Left lung (tissue), 10 donors: ENCODE measurements around the gene CNNM4. TPM values are rescaled to one million over a fixed set of nuclear protein-coding genes. Genes with fewer than 3 reads are reported as not detected.

Experiments
- ATAC-seq: fragments of 200-7000 bp; cut with Tn5 transposase; one replicate; pipeline ENCODE4 v1.9.1; 2020; ENCODE audit warnings: moderate library complexity
- DNase-seq, 4 donors: peaks; one replicate each; pipeline ENCODE4 v3.0.0-alpha.2; 2013 to 2020
- H3K27ac ChIP-seq, 2 donors: fragments of 200-600 bp; sonication (generic) in 1 of 2; one replicate each; pipeline versions ENCODE4 v1.5.0 to v1.8.0; 2020 to 2021
- H3K27me3 ChIP-seq, 2 donors: fragments of 200-600 bp; sonication (generic) in 1 of 2; one replicate each; pipeline versions ENCODE4 v1.5.0 to v1.8.0; 2020 to 2021
- H3K36me3 ChIP-seq, 2 donors: fragments of 200-600 bp; sonication (generic) in 1 of 2; one replicate each; pipeline versions ENCODE4 v1.5.0 to v1.8.0; 2020 to 2021
- H3K4me1 ChIP-seq, 2 donors: fragments of 200-600 bp; one replicate each; pipeline ENCODE4 v1.8.0; 2021
- H3K4me3 ChIP-seq, 2 donors: fragments of 200-600 bp; sonication (generic) in 1 of 2; one replicate each; pipeline versions ENCODE4 v1.5.0 to v1.8.0; 2020 to 2021; ENCODE audit warnings: mild to moderate bottlenecking in 1 of 2
- H3K9me3 ChIP-seq, 2 donors: fragments of 200-600 bp; sonication (generic) in 1 of 2; one replicate each; pipeline versions ENCODE4 v1.5.0 to v1.8.0; 2020 to 2021
- intact Hi-C, 2 donors: fragments of 100-400 bp; cut with DNase I; formaldehyde crosslinking; loops; one replicate each; pipeline versions ENCODE4 v1.11.2 to v1.14.2; 2022
- polyA plus RNA-seq, 6 donors: library from polyadenylated mRNA; unstranded; fragments of 120-200 nt; gene quantifications; one replicate each; pipeline ENCODE4 v1.2.1, GENCODE V29; 2013; ENCODE audit not compliant: insufficient read length in 6 of 6
- total RNA-seq, 2 donors: library from RNA; stranded (reverse); fragmentation: NEBNext Ultra II Directional; extraction: Animal tissue kit (Norgen Biotek cat#: 25700); gene quantifications; one replicate each; pipeline ENCODE4 v1.2.1, GENCODE V29; 2021
- TF ChIP-seq, protein P1 (sequence below), 2 donors: fragments of 200-600 bp; sonication (generic) in 1 of 2; IDR thresholded peaks; one replicate each; pipeline versions ENCODE4 v1.5.0 to v1.8.0; 2021; ENCODE audit warnings: antibody characterized with exemption in 2 of 2
- donor health status: DM: no; HTN: yes; CAD: no.
- donor health status: DM: no; HTN: no; CAD: no.

The CNNM4 gene
- total and polyA plus RNA-seq, 8 donors = 14.1 to 22.8 (median 16.7) TPM

- no peak overlapping the region for H3K27ac ChIP-seq
- no peak for DNase-seq
- ATAC-seq = no peak
- H3K27me3 ChIP-seq = no peaks in the 10 kb centered on the region
- TF ChIP-seq, protein P1, sequence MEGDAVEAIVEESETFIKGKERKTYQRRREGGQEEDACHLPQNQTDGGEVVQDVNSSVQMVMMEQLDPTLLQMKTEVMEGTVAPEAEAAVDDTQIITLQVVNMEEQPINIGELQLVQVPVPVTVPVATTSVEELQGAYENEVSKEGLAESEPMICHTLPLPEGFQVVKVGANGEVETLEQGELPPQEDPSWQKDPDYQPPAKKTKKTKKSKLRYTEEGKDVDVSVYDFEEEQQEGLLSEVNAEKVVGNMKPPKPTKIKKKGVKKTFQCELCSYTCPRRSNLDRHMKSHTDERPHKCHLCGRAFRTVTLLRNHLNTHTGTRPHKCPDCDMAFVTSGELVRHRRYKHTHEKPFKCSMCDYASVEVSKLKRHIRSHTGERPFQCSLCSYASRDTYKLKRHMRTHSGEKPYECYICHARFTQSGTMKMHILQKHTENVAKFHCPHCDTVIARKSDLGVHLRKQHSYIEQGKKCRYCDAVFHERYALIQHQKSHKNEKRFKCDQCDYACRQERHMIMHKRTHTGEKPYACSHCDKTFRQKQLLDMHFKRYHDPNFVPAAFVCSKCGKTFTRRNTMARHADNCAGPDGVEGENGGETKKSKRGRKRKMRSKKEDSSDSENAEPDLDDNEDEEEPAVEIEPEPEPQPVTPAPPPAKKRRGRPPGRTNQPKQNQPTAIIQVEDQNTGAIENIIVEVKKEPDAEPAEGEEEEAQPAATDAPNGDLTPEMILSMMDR (IDR thresholded peaks at IDR 0.05) = no peak
- H3K4me3 ChIP-seq = no peak overlapping the region
- intact Hi-C loops = no loop called here
- H3K9me3 ChIP-seq = no peaks in the 10 kb centered on the region
- peaks cover 0 to 7% of the 10 kb centered on the region in 2 donors for H3K36me3 ChIP-seq
- peaks cover 0 to 26% of the 10 kb centered on the region in 2 donors for H3K4me1 ChIP-seq
Observed at GRCh38 chr2:96770442-96771202, 9.9 kb downstream of the CNNM4 start.

DNA sequence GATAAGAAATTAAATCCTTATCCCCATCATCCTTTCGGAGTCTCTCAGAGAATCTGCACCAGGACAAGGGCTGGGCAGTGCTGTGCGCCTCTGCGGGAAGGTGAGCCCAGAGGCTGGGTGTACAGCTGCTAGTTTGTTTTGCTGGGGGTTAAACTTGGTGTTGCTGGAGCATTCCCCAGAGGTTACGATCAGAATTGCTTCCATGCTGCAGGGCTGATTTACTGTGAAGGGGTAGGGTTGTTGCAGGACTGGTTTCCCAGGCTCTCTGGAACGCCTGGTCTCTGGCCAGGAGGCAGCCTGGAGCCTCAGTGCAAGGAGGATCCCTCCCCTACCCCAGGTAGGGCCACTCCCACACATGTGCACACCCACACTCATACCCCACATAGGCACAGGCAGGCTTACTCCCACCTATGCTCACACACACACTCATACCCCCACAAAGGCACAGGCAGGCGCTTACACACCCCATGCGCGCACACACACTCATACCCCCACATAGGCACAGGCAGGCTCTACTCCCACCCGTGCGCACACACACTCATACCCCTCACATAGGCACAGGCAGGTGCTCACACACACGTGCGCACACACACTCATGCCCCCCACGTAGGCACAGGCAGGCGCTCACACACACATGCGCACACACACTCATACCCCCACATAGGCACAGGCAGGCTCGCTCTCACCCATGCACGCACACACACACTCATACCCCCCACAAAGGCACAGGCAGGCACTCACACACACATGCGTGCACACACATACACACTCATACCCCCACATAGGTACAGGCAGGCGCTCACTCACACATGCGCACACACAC is 11.3 kb downstream of the CNNM4 start:
- intact Hi-C loops = no loop called here
- TF ChIP-seq, protein P1 (IDR thresholded peaks at IDR 0.05) = no peak
- ATAC-seq = peak; percentile 87

DNA sequence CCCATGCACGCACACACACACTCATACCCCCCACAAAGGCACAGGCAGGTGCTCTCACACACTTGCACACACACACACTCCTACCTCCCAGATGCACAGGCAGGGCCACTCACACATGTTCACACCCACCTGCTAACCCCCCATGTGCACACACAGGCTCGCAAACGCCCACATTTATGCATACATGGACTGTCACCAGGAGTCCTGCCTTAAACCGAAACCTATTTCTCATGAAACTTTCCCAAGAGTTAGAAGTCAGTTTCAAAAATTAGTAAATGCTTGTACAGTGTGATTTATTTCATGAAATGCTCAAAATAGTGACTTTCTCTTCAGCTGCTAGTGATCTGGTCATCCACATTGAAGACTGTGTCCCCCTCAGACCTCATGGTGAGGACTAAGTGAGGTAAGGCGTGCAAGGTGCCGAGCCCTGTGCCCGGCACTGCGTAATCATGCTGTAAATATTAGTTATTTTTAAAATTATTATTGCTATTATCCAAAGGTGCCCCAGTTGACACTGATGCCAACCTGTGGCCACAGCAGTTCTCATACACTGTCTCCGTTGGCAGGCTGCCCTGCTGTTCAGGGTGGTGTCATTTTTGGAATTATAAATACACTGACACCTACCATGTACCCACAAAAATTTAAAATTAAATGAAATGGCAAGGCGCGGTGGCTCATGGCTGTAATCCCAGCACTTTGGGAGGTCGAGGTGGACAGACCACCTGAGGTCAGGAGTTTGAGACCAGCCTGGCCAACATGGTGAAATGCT is 12.4 kb downstream of the CNNM4 start:
- DNase-seq = no peak
- H3K9me3 ChIP-seq = no peaks in the 10 kb centered on the region
- intact Hi-C loops = no loop called here
- H3K36me3 ChIP-seq = peaks cover 0 to 7% of the 10 kb centered on the region in 2 donors
- no peaks in the 10 kb centered on the region for H3K27me3 ChIP-seq
- ATAC-seq = no peak
- peaks cover 0 to 26% of the 10 kb centered on the region in 2 donors for H3K4me1 ChIP-seq
- peak overlapping the region in 1 of 2 donors; percentile 29 for H3K4me3 ChIP-seq
- TF ChIP-seq, protein P1 (IDR thresholded peaks at IDR 0.05) = no peak
- no peak overlapping the region for H3K27ac ChIP-seq

More for the DNA sequence above, 11.3 kb downstream of the CNNM4 start:
- peaks cover 0 to 26% of the 10 kb centered on the region in 2 donors for H3K4me1 ChIP-seq
- no peaks in the 10 kb centered on the region for H3K27me3 ChIP-seq
- peaks cover 0 to 7% of the 10 kb centered on the region in 2 donors for H3K36me3 ChIP-seq
- peak in 3 of 4 donors; percentile 18 to 79 (median 60) for DNase-seq
- no peak overlapping the region for H3K27ac ChIP-seq
- H3K9me3 ChIP-seq = no peaks in the 10 kb centered on the region
- H3K4me3 ChIP-seq = no peak overlapping the region

- DNase-seq (no peak), ATAC-seq (peak; percentile 20)
- TF ChIP-seq, protein P1 (IDR thresholded peaks at IDR 0.05) = no peak
- intact Hi-C loops = no loop called here
- H3K36me3 ChIP-seq = peaks cover 0 to 7% of the 10 kb centered on the region in 2 donors
- peak overlapping the region in 1 of 2 donors; percentile 43 for H3K27ac ChIP-seq
- H3K27me3 ChIP-seq = no peaks in the 10 kb centered on the region
- H3K4me3 ChIP-seq = peak overlapping the region in 1 of 2 donors; percentile 29
- no peaks in the 10 kb centered on the region for H3K9me3 ChIP-seq
- peaks cover 0 to 20% of the 10 kb centered on the region in 2 donors for H3K4me1 ChIP-seq
Observed at GRCh38 chr2:96773922-96774321, 13.2 kb downstream of the CNNM4 start.
